ENCODE measurements around the gene NR2F1-AS1.
A peak's percentile ranks its signal among the peaks of the same experiment; 100 is the strongest.

Gene NR2F1-AS1

GRCh38 chr5:93580927-93581445 is at the start of gene NR2F1-AS1:
Gene NR2F1-AS1 (minus strand): TSS chr5:93581219.
- TF ChIP-seq ESRRG (CRISPR knock-in tag; IDR thresholded peaks at IDR 0.05) (no peak), RARB (CRISPR knock-in tag; IDR thresholded peaks at IDR 0.05) (no peak), OSR1 (CRISPR knock-in tag; IDR thresholded peaks at IDR 0.05) (no peak), ISL1 (CRISPR knock-in tag; IDR thresholded peaks at IDR 0.05) (no peak), ZNF565 (CRISPR knock-in tag; conservative IDR thresholded peaks at IDR 0.05; ENCODE audit: low read depth) (no peak), ZFP3 (CRISPR knock-in tag; IDR thresholded peaks at IDR 0.05) (no peak), TOX (CRISPR knock-in tag; IDR thresholded peaks at IDR 0.05; ENCODE audit: borderline replicate concordance) (no peak), GLIS3 (CRISPR knock-in tag; IDR thresholded peaks at IDR 0.05) (no peak)
- TF ChIP-seq, protein P1, sequence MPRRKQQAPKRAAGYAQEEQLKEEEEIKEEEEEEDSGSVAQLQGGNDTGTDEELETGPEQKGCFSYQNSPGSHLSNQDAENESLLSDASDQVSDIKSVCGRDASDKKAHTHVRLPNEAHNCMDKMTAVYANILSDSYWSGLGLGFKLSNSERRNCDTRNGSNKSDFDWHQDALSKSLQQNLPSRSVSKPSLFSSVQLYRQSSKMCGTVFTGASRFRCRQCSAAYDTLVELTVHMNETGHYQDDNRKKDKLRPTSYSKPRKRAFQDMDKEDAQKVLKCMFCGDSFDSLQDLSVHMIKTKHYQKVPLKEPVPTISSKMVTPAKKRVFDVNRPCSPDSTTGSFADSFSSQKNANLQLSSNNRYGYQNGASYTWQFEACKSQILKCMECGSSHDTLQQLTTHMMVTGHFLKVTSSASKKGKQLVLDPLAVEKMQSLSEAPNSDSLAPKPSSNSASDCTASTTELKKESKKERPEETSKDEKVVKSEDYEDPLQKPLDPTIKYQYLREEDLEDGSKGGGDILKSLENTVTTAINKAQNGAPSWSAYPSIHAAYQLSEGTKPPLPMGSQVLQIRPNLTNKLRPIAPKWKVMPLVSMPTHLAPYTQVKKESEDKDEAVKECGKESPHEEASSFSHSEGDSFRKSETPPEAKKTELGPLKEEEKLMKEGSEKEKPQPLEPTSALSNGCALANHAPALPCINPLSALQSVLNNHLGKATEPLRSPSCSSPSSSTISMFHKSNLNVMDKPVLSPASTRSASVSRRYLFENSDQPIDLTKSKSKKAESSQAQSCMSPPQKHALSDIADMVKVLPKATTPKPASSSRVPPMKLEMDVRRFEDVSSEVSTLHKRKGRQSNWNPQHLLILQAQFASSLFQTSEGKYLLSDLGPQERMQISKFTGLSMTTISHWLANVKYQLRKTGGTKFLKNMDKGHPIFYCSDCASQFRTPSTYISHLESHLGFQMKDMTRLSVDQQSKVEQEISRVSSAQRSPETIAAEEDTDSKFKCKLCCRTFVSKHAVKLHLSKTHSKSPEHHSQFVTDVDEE (CRISPR knock-in tag; IDR thresholded peaks at IDR 0.05) = no peak
- TF ChIP-seq, protein P2, sequence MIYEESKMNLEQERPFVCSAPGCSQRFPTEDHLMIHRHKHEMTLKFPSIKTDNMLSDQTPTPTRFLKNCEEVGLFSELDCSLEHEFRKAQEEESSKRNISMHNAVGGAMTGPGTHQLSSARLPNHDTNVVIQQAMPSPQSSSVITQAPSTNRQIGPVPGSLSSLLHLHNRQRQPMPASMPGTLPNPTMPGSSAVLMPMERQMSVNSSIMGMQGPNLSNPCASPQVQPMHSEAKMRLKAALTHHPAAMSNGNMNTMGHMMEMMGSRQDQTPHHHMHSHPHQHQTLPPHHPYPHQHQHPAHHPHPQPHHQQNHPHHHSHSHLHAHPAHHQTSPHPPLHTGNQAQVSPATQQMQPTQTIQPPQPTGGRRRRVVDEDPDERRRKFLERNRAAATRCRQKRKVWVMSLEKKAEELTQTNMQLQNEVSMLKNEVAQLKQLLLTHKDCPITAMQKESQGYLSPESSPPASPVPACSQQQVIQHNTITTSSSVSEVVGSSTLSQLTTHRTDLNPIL (CRISPR knock-in tag; IDR thresholded peaks at IDR 0.05; ENCODE audit: low read depth) = no peak
- peak; percentile 6 for ATAC-seq

DNA sequence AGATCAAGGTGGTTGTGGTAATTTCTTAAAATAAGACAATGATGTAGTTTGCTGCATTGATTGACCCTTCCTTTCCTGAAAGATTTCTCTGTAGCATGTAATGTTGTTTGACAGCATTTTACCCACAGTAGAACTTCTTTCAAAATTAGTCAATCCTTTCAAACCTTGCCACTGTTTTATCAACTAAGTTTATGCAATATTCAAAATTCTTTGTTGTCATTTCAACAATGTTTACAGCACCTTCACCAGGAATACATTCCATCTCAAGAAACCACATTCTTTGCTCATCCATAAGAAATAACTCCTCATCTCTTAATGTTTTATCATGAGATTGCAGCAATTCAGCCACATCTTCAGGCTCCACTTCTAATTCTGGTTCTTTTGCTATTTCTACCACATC is 45.8 kb upstream of the NR2F1-AS1 start:
- ATAC-seq = no peak
- TF ChIP-seq ZNF8 (CRISPR knock-in tag; IDR thresholded peaks at IDR 0.05) = no peak
- TF ChIP-seq BACH2 (CRISPR knock-in tag; IDR thresholded peaks at IDR 0.05; ENCODE audit: borderline replicate concordance) = no peak
- TF ChIP-seq SNAI2 (CRISPR knock-in tag; IDR thresholded peaks at IDR 0.05) = no peak
- TF ChIP-seq GLIS3 (CRISPR knock-in tag; IDR thresholded peaks at IDR 0.05) = no peak
- TF ChIP-seq ZNF565 (CRISPR knock-in tag; conservative IDR thresholded peaks at IDR 0.05; ENCODE audit: low read depth) = no peak

DNA sequence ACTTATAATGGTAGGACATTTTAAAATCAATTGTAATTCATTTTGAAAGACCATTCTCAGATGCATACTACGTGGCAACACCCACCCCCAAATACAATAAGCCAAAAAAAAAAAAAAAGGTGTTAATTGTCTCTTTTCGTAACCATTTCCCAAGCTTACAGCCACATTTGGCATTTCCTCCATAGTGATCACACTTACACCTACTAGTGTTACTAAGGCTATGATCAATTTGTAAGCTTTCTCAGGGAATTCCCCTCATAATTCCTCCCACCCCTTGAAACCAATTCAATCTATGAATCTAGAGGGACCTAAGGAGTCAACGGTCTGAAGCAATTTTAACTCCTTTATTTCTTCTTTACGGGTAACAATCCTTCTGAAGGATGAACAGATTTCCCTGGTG is 42.1 kb upstream of the NR2F1-AS1 start:
- ATAC-seq = no peak
- no peak for TF ChIP-seq SNAI2 (CRISPR knock-in tag; IDR thresholded peaks at IDR 0.05)
- no peak for TF ChIP-seq ZFP3 (CRISPR knock-in tag; IDR thresholded peaks at IDR 0.05)
- TF ChIP-seq, protein P1 (CRISPR knock-in tag; IDR thresholded peaks at IDR 0.05) = no peak
- TF ChIP-seq OSR1 (CRISPR knock-in tag; IDR thresholded peaks at IDR 0.05) = no peak
- TF ChIP-seq PATZ1 (CRISPR knock-in tag; IDR thresholded peaks at IDR 0.05; ENCODE audit: borderline replicate concordance) = no peak
- no peak for TF ChIP-seq TCF4 (CRISPR knock-in tag; IDR thresholded peaks at IDR 0.05; ENCODE audit: borderline replicate concordance)
- TF ChIP-seq GLIS3 (CRISPR knock-in tag; IDR thresholded peaks at IDR 0.05) = no peak
- no peak for TF ChIP-seq ZNF8 (CRISPR knock-in tag; IDR thresholded peaks at IDR 0.05)
- no peak for TF ChIP-seq ARNTL (CRISPR knock-in tag; IDR thresholded peaks at IDR 0.05; ENCODE audit: borderline replicate concordance, low read depth)
- TF ChIP-seq, protein P3, sequence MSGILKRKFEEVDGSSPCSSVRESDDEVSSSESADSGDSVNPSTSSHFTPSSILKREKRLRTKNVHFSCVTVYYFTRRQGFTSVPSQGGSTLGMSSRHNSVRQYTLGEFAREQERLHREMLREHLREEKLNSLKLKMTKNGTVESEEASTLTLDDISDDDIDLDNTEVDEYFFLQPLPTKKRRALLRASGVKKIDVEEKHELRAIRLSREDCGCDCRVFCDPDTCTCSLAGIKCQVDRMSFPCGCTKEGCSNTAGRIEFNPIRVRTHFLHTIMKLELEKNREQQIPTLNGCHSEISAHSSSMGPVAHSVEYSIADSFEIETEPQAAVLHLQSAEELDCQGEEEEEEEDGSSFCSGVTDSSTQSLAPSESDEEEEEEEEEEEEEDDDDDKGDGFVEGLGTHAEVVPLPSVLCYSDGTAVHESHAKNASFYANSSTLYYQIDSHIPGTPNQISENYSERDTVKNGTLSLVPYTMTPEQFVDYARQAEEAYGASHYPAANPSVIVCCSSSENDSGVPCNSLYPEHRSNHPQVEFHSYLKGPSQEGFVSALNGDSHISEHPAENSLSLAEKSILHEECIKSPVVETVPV (CRISPR knock-in tag; IDR thresholded peaks at IDR 0.05) = no peak
- TF ChIP-seq ISL1 (CRISPR knock-in tag; IDR thresholded peaks at IDR 0.05) = no peak
- TF ChIP-seq ZNF565 (CRISPR knock-in tag; conservative IDR thresholded peaks at IDR 0.05; ENCODE audit: low read depth) = no peak
- TF ChIP-seq ZFP30 (CRISPR knock-in tag; IDR thresholded peaks at IDR 0.05) = no peak
- no peak for TF ChIP-seq RARB (CRISPR knock-in tag; IDR thresholded peaks at IDR 0.05)
- no peak for TF ChIP-seq ESRRG (CRISPR knock-in tag; IDR thresholded peaks at IDR 0.05)
- TF ChIP-seq PPARA (CRISPR knock-in tag; IDR thresholded peaks at IDR 0.05; ENCODE audit: borderline replicate concordance) = no peak
- no peak for TF ChIP-seq ZC3H10 (CRISPR knock-in tag; IDR thresholded peaks at IDR 0.05)
- TF ChIP-seq BACH2 (CRISPR knock-in tag; IDR thresholded peaks at IDR 0.05; ENCODE audit: borderline replicate concordance) = no peak
- no peak for TF ChIP-seq ZNF70 (CRISPR knock-in tag; IDR thresholded peaks at IDR 0.05)
- TF ChIP-seq CSDC2 (CRISPR knock-in tag; IDR thresholded peaks at IDR 0.05) = no peak
